ENCODE data around the gene ERVW-1.

ERVW-1 gene

DNA sequence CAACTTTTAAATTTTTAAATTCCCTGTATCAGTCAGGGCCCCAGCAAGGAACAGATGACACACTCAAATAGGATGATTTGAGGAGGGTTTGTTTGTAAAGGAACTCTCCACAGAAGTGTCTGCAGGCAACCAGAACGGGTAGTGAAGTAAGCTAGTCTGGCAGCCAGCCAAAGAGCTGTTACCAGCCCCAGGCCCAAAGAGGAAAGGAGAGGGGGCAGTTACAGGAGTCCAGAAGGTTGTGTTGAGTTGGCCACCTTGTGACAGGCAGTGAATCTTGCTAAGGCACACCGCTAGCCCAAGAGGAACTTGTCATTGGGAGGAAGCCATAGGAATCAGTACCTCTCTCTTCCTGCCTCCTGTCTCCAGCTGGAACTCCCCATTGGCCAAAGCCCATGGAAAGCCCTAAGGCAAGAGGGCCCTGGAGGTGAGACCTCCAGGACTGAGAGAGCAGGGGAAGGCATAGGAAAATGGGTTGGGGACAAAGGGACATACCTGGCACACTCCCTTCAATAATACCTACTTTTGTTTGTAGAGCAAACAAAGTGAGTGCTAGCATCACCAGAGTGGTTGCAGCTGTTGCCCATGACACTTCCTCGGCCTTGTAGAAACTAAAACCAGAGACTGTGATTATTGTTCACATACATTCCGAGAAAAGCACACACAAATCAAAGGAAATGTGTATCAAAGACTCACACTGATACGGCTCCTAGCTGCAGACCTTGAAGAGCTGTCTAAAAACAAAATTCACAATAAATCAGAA is 55.9 kb downstream of the ERVW-1 start:
- DNase-seq = peak; percentile 96
